HUES6 (cell line): Measurements from ENCODE around the gene NPDC1.

ENCODE experiments used
- H3K27ac ChIP-seq: 2 replicates; pipeline ENCODE4 v1.7.0; 2013; ENCODE audit warnings: low read depth, mild to moderate bottlenecking, low read length, inconsistent platforms
- H3K27me3 ChIP-seq: 2 replicates; pipeline ENCODE4 v1.6.1; 2013; ENCODE audit warnings: low read length; ENCODE audit not compliant: control insufficient read depth, insufficient read depth
- H3K36me3 ChIP-seq: 2 replicates; pipeline ENCODE4 v1.6.1; 2013; ENCODE audit warnings: low read length; ENCODE audit not compliant: control insufficient read depth, insufficient read depth
- H3K4me1 ChIP-seq: 2 replicates; pipeline ENCODE4 v1.6.1; 2013; ENCODE audit warnings: low read length; ENCODE audit not compliant: control insufficient read depth, insufficient read depth
- H3K4me3 ChIP-seq: 2 replicates; pipeline ENCODE4 v1.5.1; 2013; ENCODE audit warnings: low read depth, low read length
- H3K9ac ChIP-seq: one replicate; pipeline ENCODE4 v1.6.1; 2013; ENCODE audit warnings: mild to moderate bottlenecking, low read length
- H3K9me3 ChIP-seq: 2 replicates; pipeline ENCODE4 v1.6.1; 2013; ENCODE audit warnings: low read depth, low read length; ENCODE audit not compliant: control insufficient read depth, insufficient read depth

NPDC1 gene

DNA sequence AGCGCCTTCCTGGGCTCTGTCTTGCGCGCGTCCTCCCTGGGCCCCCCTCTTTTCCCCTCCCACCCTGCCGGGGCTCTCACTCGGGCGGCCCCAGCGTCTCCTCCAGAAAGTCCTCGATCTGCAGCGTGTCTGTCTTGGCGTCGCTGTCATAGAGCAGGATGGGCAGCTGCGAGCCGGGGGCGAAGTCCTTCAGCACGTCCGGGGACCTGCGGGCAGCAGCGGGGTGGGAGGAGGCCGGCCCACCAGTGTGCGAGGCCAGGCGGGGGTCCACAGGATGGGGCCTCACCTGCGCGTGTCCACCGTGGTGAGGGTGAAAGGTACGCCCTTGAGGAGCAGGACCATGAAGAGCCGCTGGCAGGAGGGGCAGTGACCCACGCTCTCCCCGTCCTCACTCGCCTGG is 50.6 kb downstream of the NPDC1 start:
- no peak overlapping the region for H3K27ac ChIP-seq
- H3K9me3 ChIP-seq, result peaks cover 9% of the 10 kb centered on the region
- peaks cover 23% of the 10 kb centered on the region for H3K27me3 ChIP-seq
- H3K36me3 ChIP-seq, result no peaks in the 10 kb centered on the region
- H3K4me1 ChIP-seq, result peaks cover 20% of the 10 kb centered on the region
- no peak overlapping the region for H3K9ac ChIP-seq
- peak overlapping the region; percentile 45; the same call in 1 of the 2 replicates for H3K4me3 ChIP-seq

GRCh38 chr9:136994888-136995230 is 51.1 kb downstream of the NPDC1 start:
- Histone ChIP-seq H3K27ac (no peak overlapping the region), H3K4me1 (peaks cover 20% of the 10 kb centered on the region), H3K9me3 (peaks cover 11% of the 10 kb centered on the region), H3K9ac (no peak overlapping the region), H3K4me3 (peak overlapping the region; percentile 45), H3K27me3 (peaks cover 23% of the 10 kb centered on the region), H3K36me3 (no peaks in the 10 kb centered on the region)

DNA sequence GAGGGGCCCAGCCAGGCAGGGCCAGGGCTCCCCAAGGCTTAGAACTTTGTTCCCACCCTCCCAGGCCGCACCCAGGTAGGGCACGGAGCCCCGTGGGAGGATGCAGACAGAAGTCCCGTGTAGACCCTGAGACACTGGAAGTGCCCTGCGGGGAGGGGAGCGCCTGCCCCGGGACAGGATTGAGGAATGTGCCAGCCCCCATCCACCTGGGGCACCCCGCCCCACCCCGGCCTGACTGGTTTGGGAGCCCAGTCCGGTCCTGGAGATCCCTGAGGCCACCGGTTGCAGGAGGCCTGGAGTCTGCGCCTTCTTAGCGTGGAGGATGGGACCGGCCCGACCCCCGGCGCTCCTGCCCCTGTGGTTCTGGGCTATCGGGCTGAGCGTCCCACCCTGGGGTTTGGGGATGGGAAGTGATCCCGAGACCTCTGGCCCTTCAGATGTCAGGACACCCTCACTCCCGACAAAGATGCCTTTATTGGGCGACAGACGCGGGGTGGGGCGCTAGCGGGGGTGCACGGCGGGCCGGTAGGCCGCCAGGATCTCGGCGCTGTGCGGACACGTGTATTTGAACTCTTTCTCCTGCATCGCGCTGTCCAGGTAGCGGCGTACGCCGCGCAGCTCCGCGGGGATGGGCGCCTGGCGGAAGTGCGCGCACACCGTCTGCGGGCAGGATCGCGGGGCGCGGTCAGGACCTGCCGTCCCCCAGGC is 51.6 kb downstream of the NPDC1 start:
- Histone ChIP-seq H3K9ac (no peak overlapping the region), H3K4me1 (peaks cover 20% of the 10 kb centered on the region), H3K27ac (no peak overlapping the region), H3K4me3 (peak overlapping the region; percentile 45), H3K36me3 (no peaks in the 10 kb centered on the region), H3K9me3 (peaks cover 11% of the 10 kb centered on the region), H3K27me3 (peaks cover 23% of the 10 kb centered on the region)

DNA sequence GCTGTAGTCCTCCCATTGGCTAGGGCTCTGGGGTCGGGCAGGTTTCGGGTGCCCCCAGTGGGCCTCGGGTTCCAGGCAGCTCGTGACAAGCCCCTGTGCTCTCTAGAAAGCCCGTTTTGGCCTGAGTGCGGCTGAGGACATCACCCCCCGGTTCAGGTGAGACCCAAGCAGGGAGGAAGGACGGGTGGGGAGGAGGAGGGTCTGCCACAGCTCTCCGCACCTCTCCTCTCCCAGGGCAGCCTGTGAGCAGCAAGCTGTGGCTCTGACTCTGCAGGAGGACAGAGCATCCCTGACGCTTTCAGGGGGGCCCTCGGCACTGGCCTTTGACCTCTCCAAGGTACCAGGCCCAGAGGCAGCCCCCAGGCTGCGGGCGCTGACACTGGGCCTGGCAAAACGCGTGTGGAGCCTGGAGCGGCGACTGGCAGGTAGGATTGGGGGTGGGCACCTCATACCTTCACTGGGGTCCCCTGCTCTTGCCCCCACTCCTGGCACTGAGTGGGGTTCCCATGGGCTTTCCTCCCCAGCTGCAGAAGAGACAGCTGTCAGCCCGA is 53.1 kb downstream of the NPDC1 start:
- Histone ChIP-seq H3K9ac (peak overlapping the region; percentile 56), H3K4me3 (peak overlapping the region; percentile 74), H3K27me3 (peaks cover 23% of the 10 kb centered on the region), H3K36me3 (no peaks in the 10 kb centered on the region), H3K27ac (no peak overlapping the region), H3K9me3 (peaks cover 11% of the 10 kb centered on the region), H3K4me1 (peaks cover 20% of the 10 kb centered on the region)

DNA sequence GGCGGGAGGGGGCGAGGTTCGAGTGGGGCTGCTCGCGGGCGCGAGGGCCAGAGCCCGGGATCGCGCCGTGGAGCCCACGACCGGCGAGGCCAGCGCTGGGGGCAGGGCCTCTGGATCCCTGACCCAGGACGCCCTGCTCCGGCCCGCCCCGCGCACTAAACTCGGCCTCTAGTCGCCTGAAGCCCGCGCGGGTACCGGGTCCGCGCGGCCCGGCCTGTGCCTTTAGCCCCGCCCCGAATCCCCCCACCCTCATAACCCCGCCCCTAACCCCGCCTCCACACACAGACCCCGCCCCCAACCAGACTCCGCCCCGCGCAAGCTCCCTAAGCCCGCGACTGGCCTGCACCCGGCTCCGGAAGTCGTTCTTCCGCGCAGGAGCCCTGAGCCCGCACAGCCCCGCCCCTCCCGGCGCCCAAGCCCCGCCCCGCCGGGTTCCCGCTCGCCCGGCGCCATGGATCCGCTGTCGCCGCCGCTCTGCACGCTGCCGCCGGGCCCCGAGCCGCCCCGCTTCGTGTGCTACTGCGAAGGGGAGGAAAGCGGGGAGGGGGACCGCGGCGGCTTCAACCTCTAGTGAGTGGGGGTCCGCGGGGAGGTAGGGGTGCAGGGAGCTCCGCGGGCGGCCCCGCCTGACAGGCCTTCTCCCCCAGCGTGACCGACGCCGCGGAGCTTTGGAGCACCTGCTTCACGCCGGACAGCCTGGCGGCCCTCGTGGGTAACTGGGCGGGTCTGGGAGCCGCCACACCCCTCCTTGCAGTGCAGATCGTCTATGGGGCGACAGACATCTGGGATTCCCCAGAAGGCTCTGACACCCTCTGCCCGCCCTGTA is 53.8 kb downstream of the NPDC1 start, which contains the start of gene PAXX:
PAXX (plus strand) TSS at position 430 of the 826 bp plus-strand sequence; CDS start at position 452, 22 bp downstream.
- Histone ChIP-seq H3K4me1 (peaks cover 17% of the 10 kb centered on the region), H3K36me3 (no peaks in the 10 kb centered on the region), H3K27ac (no peak within 1 kb of the TSS; the same call in 1 of the 2 replicates), H3K27me3 (peaks cover 23% of the 10 kb centered on the region), H3K9ac (peak within 1 kb of the TSS; percentile 56), H3K4me3 (peak within 1 kb of the TSS; percentile 74), H3K9me3 (peaks cover 11% of the 10 kb centered on the region)

GRCh38 chr9:136990242-136990911 is 55.6 kb downstream of the NPDC1 start:
- Histone ChIP-seq H3K9me3 (peaks cover 11% of the 10 kb centered on the region), H3K36me3 (no peaks in the 10 kb centered on the region), H3K4me1 (peaks cover 4% of the 10 kb centered on the region; the same call in 1 of the 2 replicates), H3K27me3 (peaks cover 18% of the 10 kb centered on the region), H3K4me3 (no peak overlapping the region), H3K27ac (no peak overlapping the region), H3K9ac (no peak overlapping the region)
